HepG2 (cell line): ENCODE measurements around the gene FZD7.

Source experiments
- CBFB ChIP-seq: sonication (generic); formaldehyde crosslinking; IDR thresholded peaks from 2 replicates; pipeline ENCODE4 v1.4.0; 2020; ENCODE audit warnings: missing genetic modification reagents
- CTCF ChIP-seq: sonication (generic); formaldehyde crosslinking; IDR thresholded peaks from 2 replicates; pipeline ENCODE4 v1.5.0; 2020; ENCODE audit warnings: mild to moderate bottlenecking, missing genetic modification reagents, moderate library complexity
- DNMT1 ChIP-seq: sonication (generic); formaldehyde crosslinking; IDR thresholded peaks from 2 replicates; pipeline ENCODE4 v1.5.1; 2020; ENCODE audit warnings: mild to moderate bottlenecking, missing genetic modification reagents
- GFI1 ChIP-seq: sonication (generic); formaldehyde crosslinking; IDR thresholded peaks from 2 replicates; pipeline ENCODE4 v1.5.0; 2020; ENCODE audit warnings: missing genetic modification reagents, mild to moderate bottlenecking, borderline replicate concordance
- POLR2AphosphoS5 ChIP-seq: IDR thresholded peaks from 2 replicates; pipeline ENCODE4 v1.6.1; 2012; ENCODE audit warnings: low read depth, low read length
- RBM22 ChIP-seq: fragments of 200-400 bp; formaldehyde crosslinking; optimal IDR thresholded peaks from 2 replicates; pipeline ENCODE3; 2017; ENCODE audit warnings: mild to moderate bottlenecking, low read length, moderate library complexity
- STAT5B ChIP-seq: sonication (generic); formaldehyde crosslinking; IDR thresholded peaks from 2 replicates; pipeline ENCODE4 v1.4.0; 2020; ENCODE audit warnings: missing genetic modification reagents
- ZKSCAN5 ChIP-seq: sonication (generic); formaldehyde crosslinking; IDR thresholded peaks from 2 replicates; pipeline ENCODE4 v1.5.1; 2020; ENCODE audit warnings: mild to moderate bottlenecking, missing genetic modification reagents

- no peak for TF ChIP-seq DNMT1 (CRISPR knock-in tag)
- TF ChIP-seq ZKSCAN5 (CRISPR knock-in tag): no peak
- no peak for TF ChIP-seq POLR2AphosphoS5
- no peak for TF ChIP-seq CBFB
- no peak for TF ChIP-seq STAT5B (CRISPR knock-in tag)
- no peak for TF ChIP-seq CTCF (CRISPR knock-in tag)
- no peak for TF ChIP-seq RBM22
- no peak for TF ChIP-seq GFI1 (CRISPR knock-in tag)
Observed at GRCh38 chr2:202051499-202052161, 18.0 kb downstream of the FZD7 start.
